NCI-H345 treated with DMSO at 0.1 percent for 48 hours (cell line): ENCODE data around the gene COL13A1.

Experiments
- DNase-seq: peaks from one replicate; lab custom pipeline; 2025; ENCODE audit not compliant: unreplicated experiment; lab: John Stamatoyannopoulos, UW

COL13A1 gene

DNA sequence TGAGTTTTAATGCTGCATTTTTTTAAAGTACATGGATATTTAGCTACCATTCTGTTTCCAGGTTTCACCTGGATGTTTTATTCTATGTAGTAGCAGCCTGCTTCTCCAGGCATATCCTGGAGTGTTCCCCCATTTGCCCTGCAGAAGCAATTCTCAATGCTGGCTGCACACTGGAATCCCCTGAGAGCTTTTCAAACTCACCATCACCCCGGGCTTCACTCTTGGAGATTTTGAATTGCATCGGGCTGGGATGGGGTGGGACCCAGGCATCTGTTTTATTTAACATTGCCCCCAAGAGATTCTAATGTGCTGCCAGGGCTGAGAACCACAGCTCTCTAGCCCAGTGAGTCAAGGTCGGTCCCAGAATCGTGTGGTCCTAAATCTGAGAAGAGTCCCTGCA is 137.8 kb downstream of the COL13A1 start:
- DNase-seq: no peak

DNA sequence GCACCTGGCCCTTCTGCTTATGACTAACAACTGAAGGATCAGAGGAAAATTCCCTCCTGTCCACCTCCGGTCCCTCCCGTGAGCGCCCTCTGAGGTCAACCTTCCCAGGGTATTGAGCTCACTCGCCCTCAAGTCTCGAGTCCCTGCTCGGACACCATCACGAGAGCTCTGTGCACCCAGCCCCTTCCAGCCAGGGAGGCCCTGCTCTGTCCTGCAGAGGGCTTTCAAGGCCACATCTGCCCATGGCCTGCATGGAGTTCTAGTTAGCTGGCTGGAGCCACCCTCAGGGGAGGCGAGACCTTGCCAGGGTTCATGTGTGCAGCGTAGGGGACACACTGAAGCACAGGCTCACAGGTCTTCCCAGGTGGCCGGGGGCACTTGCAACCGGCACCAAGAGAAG is 140.0 kb downstream of the COL13A1 start:
- DNase-seq: no peak

DNA sequence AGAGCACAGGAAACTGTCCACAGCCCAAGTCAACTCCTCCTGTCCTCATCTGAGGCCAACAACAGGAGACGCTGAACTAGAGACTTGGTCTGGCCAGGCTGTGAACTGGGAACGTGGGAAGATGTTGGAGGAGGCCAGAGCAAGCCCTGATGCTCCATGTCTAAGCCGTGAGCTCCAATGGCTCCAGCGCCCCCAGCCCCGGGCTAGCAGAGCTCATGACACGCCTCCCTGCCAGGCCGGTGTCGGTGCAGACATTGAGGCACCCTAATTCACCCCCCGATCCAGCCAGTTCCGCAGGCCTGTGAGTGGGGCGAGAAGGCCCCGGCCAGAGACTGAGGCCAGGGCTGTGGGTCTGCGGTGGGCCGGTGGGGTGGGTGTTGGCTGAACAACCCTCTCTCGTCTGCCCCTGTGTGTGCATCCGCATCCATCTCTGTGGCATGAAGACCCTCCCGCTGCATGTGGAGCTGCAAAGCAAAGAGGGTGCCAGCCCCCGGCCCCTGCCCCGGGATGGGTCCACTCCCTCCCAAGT is 141.7 kb downstream of the COL13A1 start:
- DNase-seq: no peak

DNA sequence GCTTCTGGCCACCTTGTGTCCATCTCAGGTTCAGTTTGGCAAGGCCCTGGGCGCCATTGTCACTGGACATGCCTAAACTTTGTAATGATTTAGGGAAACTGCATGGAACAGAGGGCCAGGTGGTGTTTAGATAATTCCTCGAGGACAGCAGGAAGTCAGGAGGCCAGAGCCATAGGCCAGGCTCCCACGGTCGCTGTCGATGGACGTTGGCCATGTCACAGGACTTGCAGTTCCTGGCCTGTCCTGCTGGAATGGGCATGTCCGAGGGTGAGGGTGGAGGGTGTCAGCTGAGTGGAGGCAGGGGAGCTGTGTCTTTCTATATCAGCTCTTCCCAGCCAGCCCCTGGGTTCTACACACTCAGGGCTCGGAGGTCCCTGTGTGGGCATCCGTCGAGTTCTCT is 143.1 kb downstream of the COL13A1 start:
- DNase-seq: no peak

DNA sequence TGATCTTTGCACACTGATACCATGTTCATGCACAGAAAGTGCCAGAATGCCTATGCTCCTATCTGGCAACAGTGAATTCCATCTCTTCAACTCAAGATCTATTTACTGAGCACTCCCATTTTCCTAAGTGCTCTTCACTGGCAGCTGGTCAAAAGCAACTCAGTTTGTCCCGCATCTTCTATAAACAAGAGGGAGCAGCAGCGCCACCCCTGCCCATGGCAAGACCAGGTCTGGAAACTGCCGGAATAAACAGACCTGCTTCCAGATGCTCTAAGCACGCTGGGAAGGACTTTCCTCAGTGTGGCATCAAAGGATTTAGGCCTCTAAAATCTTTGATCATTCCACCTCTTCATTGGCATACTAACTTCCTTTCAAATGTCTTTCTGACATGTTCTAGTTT is 146.6 kb downstream of the COL13A1 start:
- DNase-seq: no peak

DNA sequence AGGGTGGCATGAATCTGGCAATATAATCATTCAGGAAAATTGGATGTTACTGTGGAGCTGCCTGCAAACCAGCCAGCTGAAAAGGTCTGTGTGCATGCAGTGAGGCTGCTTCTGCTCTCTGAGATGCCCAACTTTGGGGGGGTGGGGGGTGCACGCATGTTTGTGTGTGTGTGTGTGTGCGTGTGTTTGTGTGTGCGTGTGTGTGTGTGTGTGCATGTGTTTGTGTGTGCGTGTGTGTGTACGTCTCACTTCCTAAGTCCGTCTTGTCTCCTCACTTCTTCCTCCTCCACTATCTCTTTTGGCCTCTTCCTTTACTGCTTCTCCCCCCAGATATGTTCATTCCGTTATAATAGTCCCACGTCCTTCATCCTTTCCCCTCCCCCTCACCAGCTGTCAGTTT is 148.1 kb downstream of the COL13A1 start:
- no peak for DNase-seq

DNA sequence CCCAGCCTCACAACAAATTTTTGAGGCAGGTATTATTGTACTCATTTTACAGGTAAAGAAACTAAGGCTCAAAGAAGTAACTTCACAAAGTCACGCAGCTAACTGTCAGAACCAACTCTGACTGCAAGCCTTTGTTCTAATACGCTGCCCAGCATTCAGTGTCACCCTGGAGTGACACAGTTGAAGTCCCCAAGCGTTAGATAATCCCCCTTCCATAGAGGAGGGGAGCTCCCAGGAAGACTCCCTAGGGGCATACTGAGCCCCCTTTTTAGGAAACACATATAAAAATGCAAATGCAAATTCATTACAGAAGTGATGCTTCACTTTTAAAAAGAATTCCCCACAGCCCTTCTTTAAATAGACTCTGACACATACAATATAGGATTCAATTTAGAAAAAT is 150.0 kb downstream of the COL13A1 start:
- no peak for DNase-seq

DNA sequence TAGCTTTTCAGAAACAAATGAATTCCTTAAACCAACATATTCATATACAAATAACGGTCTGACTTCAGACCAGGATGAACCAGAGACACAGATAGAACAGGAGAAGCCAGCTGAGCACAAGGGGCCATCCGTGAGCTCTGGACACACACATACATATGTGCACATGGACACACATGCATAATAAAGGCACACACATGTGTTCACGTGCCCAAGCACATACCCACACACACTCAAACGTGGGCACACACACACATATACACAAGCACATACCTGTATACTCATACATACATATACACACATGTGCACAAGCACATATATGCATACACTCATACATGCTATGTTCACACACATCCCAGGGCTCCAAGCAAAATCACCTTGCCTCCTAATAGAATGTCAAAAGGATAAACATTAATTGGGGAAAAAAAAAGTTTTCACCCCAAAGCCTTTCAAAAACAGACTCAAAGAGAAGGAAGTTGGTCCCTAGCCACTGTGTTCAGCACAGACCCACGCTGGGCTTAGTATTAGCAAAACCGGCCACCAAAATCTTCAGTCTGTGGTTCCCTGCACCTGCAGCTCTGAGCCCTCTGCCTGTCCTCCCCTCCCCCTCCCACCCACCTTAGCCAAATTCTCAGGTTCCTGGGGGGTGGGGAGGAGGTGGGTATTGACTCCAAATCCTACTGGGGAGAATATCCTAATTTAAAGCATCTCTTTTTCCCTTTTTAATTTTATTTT is 150.5 kb downstream of the COL13A1 start:
- DNase-seq: no peak

DNA sequence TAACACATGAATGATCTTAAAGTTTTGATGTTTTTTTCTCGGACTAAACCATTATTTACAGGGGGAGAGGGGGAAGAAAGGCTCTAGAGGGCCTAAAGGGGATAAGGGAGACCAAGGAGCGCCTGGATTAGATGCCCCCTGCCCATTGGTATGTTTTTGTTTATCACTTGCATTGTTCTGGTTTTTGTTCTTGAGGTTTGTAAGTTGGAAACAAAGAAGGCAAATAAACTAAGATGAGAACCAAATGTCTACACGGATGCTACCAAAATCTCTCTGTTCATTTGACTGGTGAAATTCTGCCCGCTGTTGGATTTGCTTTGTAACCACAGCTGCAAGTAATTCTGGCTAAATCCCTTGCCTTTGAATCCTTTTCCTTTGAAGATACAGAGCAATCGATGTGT is 151.1 kb downstream of the COL13A1 start:
- no peak for DNase-seq

DNA sequence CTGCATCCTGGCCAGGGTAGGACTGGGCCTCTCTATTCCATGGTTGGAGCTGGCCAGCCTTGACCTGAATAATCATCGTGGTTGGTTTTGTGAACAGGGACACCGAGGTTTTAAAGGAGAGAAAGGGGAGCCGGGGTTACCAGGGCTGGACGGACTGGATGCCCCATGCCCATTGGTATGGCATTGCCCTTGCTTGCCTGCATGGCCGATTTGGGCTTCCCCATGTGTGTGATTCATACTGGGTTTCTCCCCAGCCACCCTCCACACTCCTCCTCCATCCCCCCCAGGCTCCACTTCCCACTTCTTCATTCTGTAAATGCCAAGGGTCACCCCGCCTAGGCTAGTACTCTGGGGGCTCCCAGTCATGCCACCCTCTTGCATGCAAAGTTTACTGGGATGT is 152.1 kb downstream of the COL13A1 start:
- DNase-seq: no peak

DNA sequence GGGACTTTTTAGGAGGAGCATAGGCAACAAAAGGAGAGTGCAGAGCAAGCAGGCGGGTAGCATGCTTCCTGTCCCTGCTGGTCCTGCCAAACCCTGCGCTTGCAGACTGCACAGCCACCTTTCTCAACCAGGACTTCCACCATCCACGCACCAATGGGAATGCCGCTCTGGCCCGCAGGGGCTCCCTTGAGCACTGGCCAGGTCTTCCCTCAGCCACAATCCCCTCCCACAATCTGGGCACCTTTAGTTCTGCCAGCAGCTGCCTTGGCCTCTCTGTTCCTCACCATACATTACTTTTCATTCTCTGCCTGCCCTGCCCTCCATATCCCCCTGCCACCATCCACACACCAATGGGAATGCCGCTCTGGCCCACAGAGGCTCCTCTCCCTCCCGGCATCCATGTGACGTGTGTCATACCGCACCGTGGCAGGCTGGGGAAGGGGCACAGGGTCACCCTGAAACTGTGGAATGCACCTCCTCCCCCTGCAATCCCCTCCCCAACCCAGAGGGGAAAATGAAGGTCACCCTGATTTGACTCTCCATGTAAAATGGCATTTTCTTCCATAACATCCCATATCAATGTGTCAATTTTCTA is 153.6 kb downstream of the COL13A1 start:
- no peak for DNase-seq

DNA sequence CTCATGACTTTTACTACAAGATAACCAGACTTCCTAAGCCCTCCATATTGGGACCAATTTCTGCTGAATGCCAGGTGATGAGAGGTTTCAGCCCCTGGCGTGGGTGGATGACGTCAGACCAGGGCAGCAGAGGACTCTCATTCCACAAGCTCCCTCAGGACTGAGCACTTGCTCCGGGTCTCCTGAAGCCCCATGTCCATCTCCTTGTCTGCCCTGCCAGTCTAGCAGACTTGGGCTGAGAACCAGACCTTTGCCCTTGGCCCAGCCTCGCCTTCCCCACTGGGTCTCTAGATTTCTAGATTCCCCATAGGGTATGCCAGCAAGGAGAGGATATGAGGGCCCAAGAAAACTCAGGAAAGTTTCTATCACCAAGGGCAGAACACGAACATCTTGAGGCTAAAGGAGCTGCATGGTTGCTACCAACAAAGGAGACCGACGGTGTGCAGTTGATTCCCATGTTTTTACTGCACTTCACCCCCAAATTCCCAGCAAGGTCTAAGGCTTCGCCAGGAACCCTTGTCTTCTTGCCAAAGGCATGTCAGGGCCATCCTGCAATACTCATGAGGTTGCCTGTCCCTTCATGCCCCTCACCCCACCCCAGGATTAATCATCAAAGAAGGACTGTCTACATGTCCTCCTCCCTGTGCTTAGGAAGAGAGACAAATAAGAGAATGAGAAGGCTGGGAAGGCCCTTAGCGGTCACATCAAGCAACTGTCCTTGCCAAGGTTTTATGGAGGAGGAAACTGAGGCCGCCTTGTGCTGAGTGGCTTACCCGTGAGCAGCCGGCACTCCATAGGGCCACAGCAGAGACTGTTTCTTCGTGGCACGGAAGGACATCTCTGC is 154.4 kb downstream of the COL13A1 start:
- no peak for DNase-seq

DNA sequence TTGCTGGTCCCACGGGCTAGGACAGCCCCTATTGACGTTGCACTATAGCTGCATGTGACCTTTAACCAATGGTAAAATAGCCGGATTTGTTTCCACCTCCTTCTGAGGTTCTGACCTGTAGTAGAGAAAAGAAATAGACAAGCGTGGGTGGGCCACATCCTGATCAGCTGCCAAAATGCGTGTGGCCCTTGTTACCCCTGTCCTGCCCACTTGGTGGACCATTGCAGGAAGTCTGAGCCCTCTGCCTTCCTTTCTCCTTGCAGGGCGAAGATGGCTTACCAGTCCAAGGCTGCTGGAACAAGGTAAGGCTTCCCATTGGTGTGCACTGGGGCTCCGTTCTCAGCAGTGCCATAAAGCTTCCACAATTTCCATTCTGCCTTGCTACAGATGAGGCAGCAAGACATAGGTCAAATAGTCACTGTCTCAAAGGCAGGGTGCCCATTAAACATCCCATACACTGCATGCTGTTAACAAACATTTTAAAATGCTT is 155.1 kb downstream of the COL13A1 start:
- DNase-seq: no peak

DNA sequence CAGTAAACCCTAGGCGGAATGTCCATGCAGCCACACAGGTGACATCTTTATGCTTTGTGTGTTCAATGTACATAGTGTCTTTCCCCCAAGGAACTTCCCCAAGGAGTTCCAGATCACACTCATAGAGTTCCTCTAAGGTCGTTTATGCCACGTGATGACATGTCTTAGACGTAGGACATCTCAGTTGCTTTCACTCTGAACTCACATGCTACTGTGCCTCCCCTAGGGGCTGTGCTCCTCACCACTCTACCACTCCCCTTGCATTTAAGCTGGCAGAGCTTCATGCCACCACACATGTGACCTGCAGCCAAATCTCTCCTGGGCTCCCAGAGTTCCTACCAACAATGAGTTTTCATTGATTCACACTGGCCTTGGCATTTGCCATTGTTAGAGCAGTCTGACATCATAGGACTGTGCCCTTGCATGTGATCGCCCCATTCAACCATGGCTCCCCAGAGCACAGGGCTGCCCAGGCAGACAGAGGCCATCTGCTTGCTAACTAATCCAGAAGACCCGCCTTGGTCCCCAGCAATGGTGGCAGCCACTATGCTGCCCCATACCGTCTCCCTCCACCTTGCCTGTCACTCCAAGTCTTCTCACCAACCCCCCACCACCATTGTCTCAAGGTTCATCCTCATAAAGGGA is 155.7 kb downstream of the COL13A1 start:
- no peak for DNase-seq

DNA sequence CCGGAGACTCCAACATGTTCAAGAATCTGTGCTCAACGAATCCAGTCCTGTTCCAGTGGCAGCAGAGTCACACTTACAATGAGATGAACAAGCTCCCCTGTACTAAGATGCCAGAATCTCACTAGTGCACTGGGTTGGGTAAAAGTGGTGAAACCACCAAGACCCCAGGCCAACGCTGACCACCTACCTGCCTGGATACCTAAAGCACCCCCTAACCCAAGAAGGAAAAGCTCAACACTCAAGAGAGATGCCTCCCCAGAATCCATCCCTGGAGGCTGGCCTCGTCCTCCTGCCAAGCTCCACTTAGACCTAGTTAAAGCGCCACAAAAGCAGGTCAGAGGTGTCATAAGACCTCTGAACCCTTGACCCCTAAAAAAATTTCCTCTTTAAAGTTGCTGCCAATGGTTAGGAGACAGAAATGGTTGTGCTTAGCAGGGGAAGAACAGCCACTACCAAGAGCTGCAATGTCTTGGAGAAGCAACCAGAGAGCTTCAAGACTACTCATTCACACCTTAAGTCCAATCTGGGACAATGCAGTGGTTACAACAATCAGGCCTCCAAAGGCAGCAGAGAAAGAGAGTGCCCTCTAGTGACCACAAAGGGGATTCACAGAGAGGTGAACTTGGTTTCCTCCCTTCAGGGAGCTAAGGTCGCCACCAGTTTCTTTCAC is 156.3 kb downstream of the COL13A1 start:
- peak; percentile 7 for DNase-seq

DNA sequence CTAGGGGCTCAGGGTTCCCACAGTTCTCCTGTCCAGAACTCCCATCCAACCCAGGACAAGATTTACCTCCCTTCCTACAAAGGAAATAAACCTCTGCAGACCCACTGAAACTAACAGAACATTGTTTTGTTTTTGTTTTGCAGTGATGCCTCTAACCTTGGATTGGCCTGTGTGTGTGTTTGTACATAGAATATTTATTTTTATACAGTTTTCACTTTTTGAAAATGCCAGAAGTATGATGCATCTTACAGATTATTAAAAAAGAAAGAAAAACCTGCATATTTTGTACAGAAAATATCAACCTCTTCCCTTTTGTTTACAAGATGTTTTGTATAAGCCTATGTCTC is 156.8 kb downstream of the COL13A1 start:
- no peak for DNase-seq

DNA sequence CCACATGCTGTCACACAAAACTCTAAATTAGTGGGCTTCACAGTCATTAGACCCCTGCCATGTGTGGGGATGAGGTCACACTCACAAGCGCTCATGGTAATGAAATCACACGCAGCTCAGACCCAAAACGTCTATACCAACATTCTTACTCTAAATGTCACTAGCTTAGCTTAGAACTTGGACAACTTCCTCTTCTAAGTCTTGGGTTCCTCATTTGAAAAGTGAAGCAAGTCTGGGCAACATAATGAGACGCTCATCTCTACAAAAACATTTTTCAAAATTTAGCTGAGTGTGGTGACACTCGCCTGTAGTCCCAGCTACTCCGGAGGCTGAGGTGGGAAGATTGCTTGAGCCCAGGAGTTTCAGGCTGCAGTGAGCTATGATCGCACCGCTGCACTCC is 158.2 kb downstream of the COL13A1 start:
- DNase-seq: no peak

DNA sequence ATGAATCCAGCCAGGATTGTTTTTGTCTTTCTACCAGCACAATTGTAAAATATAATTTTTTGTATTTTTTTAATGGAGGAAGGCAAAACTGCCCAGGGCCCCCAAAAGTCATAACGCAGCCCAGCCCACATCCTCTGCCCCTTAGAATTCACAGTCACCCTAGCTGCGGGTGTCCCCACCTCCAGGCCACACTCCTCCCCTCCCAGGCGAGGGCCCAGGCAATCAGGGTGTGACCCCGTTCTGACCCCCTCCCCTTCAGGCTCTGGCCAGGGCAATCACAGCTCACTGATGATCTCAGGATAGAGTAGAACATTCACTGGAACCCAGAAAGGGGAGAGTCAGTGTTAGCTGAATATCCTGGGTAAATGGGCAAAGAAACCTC is 158.9 kb downstream of the COL13A1 start:
- no peak for DNase-seq

DNA sequence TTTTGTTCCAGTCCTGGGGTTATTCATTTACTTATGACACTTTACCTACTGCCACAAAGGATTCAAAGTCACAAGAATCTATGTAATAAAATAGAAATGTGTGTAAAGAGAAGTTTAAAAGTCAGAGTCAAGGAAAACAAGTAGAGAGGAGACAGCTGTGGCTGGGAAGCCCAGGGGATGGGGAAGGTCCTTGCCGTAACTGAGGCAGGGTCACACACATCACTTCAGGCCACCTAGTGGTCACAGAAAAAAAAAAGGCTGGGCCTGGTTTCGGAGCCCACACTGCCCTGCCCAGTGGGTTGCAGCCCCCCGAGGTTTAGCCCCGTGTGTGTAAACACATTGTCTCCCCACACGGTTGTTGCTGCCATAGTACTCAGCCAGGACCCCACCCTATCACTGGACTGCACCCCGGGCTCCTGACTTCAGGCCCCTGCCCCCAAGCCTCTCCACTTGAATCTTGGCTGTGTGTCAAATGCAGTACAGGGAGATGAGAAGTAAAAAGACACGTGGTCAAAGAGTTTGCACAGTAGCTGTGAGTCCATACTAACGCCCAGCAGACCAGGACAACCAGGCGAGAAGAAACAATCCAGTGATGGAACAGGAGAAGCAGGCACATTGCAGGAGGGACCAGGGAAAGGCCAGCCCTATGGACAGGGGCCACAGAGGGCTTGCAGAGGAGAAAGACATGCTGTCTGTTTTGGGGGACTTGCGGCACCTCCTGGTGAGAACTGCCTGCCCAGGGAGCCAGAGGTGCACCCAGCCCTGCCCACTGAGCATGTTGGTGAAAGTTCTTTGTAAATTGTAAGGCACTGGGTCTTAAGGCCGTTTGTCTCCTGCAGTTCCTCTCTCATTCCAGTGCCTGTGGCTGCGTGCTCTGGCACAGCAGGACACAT is 159.5 kb downstream of the COL13A1 start:
- DNase-seq: no peak
